WTC11 (cell line): Measurements from ENCODE around the gene FYN. TPM values are rescaled to one million over a fixed set of nuclear protein-coding genes. Genes with fewer than 3 reads are reported as not detected.

Experiments used
- ATAC-seq: fragments of 200-7000 bp; cut with Tn5 transposase; 2 replicates; pipeline ENCODE4 v1.10.0; 2021; ENCODE audit warnings: mild to moderate bottlenecking, moderate library complexity
- CTCF ChIA-PET: fragments of 300-600 bp; sonication (Branson Sonifier 250); formaldehyde crosslinking; loops from one replicate; lab custom pipeline; 2021; ENCODE audit warnings: antibody characterized with exemption; lab: Charles Lee
- POLR2A ChIA-PET: fragments of 350-600 bp; sonication (Branson Sonifier 250); formaldehyde crosslinking; loops from one replicate; lab custom pipeline; 2021; ENCODE audit warnings: antibody characterized with exemption; lab: Charles Lee
- DNase-seq: peaks from one replicate; pipeline ENCODE4 v3.0.0; 2021; ENCODE audit warnings: low spot score
- H3K27ac Mint-ChIP-seq: 2 replicates; pipeline ENCODE4 v1.8.0; 2021; ENCODE audit warnings: mixed read lengths
- H3K27me3 Mint-ChIP-seq: 2 replicates; pipeline ENCODE4 v1.8.0; 2021; ENCODE audit warnings: low read depth, mild to moderate bottlenecking, moderate library complexity, mixed read lengths
- H3K36me3 Mint-ChIP-seq: 2 replicates; pipeline ENCODE4 v1.8.0; 2021; ENCODE audit warnings: mixed read lengths
- H3K4me1 Mint-ChIP-seq: 2 replicates; pipeline ENCODE4 v1.8.0; 2022; ENCODE audit warnings: mixed read lengths
- H3K4me3 Mint-ChIP-seq: 2 replicates; pipeline ENCODE4 v1.8.0; 2021; ENCODE audit warnings: mild to moderate bottlenecking, moderate library complexity, mixed read lengths
- H3K9me3 Mint-ChIP-seq: 2 replicates; pipeline ENCODE4 v1.8.0; 2021; ENCODE audit warnings: mixed read lengths
- ATF1 ChIP-seq: sonication (generic); formaldehyde crosslinking; IDR thresholded peaks from 2 replicates; pipeline ENCODE4 v1.8.1; 2023; ENCODE audit warnings: mild to moderate bottlenecking, moderate library complexity, missing genetic modification reagents
- CTCF ChIP-seq: fragments of 200-600 bp; IDR thresholded peaks from 2 replicates; pipeline ENCODE4 v1.8.0; 2022; ENCODE audit warnings: antibody characterized with exemption
- ERG ChIP-seq: fragments of 250-450 bp; sonication (Bioruptor Pico); IDR thresholded peaks from 2 replicates; pipeline ENCODE4 v1.8.0; 2021; ENCODE audit warnings: mild to moderate bottlenecking
- ETV6 ChIP-seq: sonication (generic); formaldehyde crosslinking; IDR thresholded peaks from 2 replicates; pipeline ENCODE4 v1.8.1; 2022; ENCODE audit warnings: mild to moderate bottlenecking, missing genetic modification reagents
- FOXK1 ChIP-seq: sonication (generic); formaldehyde crosslinking; IDR thresholded peaks from 2 replicates; pipeline ENCODE4 v1.8.0; 2022; ENCODE audit warnings: mild to moderate bottlenecking, moderate library complexity, missing genetic modification reagents
- JAZF1 ChIP-seq: fragments of 250-450 bp; sonication (Bioruptor Pico); IDR thresholded peaks from 2 replicates; pipeline ENCODE4 v1.9.0; 2021; ENCODE audit warnings: moderate library complexity, mild to moderate bottlenecking, inconsistent platforms
- NFATC4 ChIP-seq: fragments of 250-450 bp; sonication (Bioruptor Pico); IDR thresholded peaks from 2 replicates; pipeline ENCODE4 v1.9.0; 2021; ENCODE audit warnings: mild to moderate bottlenecking
- NR1H2 ChIP-seq: sonication (generic); formaldehyde crosslinking; IDR thresholded peaks from 2 replicates; pipeline ENCODE4 v1.9.0; 2021; ENCODE audit warnings: mild to moderate bottlenecking, moderate library complexity, missing genetic modification reagents
- NR2C2 ChIP-seq: sonication (generic); formaldehyde crosslinking; IDR thresholded peaks from 2 replicates; pipeline ENCODE4 v1.8.0; 2022; ENCODE audit warnings: mild to moderate bottlenecking, missing genetic modification reagents
- RORB ChIP-seq: fragments of 250-450 bp; sonication (Bioruptor Pico); IDR thresholded peaks from 2 replicates; pipeline ENCODE4 v1.9.0; 2021; ENCODE audit warnings: mild to moderate bottlenecking
- SMAD3 ChIP-seq: sonication (generic); formaldehyde crosslinking; IDR thresholded peaks from 2 replicates; pipeline ENCODE4 v1.8.0; 2022; ENCODE audit warnings: missing genetic modification reagents, mild to moderate bottlenecking, borderline replicate concordance
- SOX15 ChIP-seq: fragments of 250-450 bp; sonication (Bioruptor Pico); IDR thresholded peaks from 2 replicates; pipeline ENCODE4 v1.9.0; 2021; ENCODE audit warnings: mild to moderate bottlenecking
- TEAD4 ChIP-seq: sonication (generic); formaldehyde crosslinking; IDR thresholded peaks from 2 replicates; pipeline ENCODE4 v1.8.0; 2022; ENCODE audit warnings: mild to moderate bottlenecking, missing genetic modification reagents
- ZBTB43 ChIP-seq: sonication (generic); formaldehyde crosslinking; IDR thresholded peaks from 2 replicates; pipeline ENCODE4 v1.8.1; 2023; ENCODE audit warnings: mild to moderate bottlenecking, missing genetic modification reagents
- ZNF281 ChIP-seq: sonication (generic); formaldehyde crosslinking; IDR thresholded peaks from 2 replicates; pipeline ENCODE4 v1.8.0; 2023; ENCODE audit warnings: mild to moderate bottlenecking, missing genetic modification reagents
- ZNF423 ChIP-seq: fragments of 250-450 bp; sonication (Bioruptor Pico); IDR thresholded peaks from 2 replicates; pipeline ENCODE4 v2.1.2; 2022; ENCODE audit warnings: mild to moderate bottlenecking, moderate library complexity
- ZNF425 ChIP-seq: fragments of 250-450 bp; sonication (Bioruptor Pico); conservative IDR thresholded peaks from 2 replicates; pipeline ENCODE4 v1.9.0; 2021; ENCODE audit warnings: mild to moderate bottlenecking
- total RNA-seq: library from RNA; stranded (reverse); gene quantifications from 3 replicates; pipeline ENCODE4 v1.2.3, GENCODE V29; 2021
- TF ChIP-seq, protein P1 (sequence below): sonication (generic); formaldehyde crosslinking; conservative IDR thresholded peaks from 2 replicates; pipeline ENCODE4 v1.8.1; 2023; ENCODE audit warnings: mild to moderate bottlenecking, low read depth, missing genetic modification reagents, moderate library complexity
- TF ChIP-seq, protein P2 (sequence below): fragments of 250-450 bp; sonication (Bioruptor Pico); IDR thresholded peaks from 2 replicates; pipeline ENCODE4 v1.9.0; 2021; ENCODE audit warnings: mild to moderate bottlenecking
- TF ChIP-seq, protein P3 (sequence below): sonication (generic); formaldehyde crosslinking; IDR thresholded peaks from 2 replicates; pipeline ENCODE4 v1.8.0; 2022; ENCODE audit warnings: mild to moderate bottlenecking, missing genetic modification reagents
- TF ChIP-seq, protein P4 (sequence below): sonication (generic); formaldehyde crosslinking; IDR thresholded peaks from 2 replicates; pipeline ENCODE4 v1.8.1; 2022; ENCODE audit warnings: missing genetic modification reagents, borderline replicate concordance

FYN gene
- total RNA-seq, 1 experiment from 2014 or later, result 63.9 TPM

GRCh38 chr6:111691345-111692225 is 181.7 kb downstream of the FYN start (continued):
- no peak for TF ChIP-seq ERG (CRISPR knock-in tag)
- TF ChIP-seq, protein P1, sequence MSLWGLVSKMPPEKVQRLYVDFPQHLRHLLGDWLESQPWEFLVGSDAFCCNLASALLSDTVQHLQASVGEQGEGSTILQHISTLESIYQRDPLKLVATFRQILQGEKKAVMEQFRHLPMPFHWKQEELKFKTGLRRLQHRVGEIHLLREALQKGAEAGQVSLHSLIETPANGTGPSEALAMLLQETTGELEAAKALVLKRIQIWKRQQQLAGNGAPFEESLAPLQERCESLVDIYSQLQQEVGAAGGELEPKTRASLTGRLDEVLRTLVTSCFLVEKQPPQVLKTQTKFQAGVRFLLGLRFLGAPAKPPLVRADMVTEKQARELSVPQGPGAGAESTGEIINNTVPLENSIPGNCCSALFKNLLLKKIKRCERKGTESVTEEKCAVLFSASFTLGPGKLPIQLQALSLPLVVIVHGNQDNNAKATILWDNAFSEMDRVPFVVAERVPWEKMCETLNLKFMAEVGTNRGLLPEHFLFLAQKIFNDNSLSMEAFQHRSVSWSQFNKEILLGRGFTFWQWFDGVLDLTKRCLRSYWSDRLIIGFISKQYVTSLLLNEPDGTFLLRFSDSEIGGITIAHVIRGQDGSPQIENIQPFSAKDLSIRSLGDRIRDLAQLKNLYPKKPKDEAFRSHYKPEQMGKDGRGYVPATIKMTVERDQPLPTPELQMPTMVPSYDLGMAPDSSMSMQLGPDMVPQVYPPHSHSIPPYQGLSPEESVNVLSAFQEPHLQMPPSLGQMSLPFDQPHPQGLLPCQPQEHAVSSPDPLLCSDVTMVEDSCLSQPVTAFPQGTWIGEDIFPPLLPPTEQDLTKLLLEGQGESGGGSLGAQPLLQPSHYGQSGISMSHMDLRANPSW (CRISPR knock-in tag), result no peak
- TF ChIP-seq ZBTB43, result no peak
- TF ChIP-seq, protein P2, sequence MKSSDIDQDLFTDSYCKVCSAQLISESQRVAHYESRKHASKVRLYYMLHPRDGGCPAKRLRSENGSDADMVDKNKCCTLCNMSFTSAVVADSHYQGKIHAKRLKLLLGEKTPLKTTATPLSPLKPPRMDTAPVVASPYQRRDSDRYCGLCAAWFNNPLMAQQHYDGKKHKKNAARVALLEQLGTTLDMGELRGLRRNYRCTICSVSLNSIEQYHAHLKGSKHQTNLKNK (CRISPR knock-in tag), result no peak
- TF ChIP-seq SMAD3 (CRISPR knock-in tag), result no peak
- no peak for TF ChIP-seq NR1H2 (CRISPR knock-in tag)
- no peak for TF ChIP-seq ETV6 (CRISPR knock-in tag)
- TF ChIP-seq, protein P3, sequence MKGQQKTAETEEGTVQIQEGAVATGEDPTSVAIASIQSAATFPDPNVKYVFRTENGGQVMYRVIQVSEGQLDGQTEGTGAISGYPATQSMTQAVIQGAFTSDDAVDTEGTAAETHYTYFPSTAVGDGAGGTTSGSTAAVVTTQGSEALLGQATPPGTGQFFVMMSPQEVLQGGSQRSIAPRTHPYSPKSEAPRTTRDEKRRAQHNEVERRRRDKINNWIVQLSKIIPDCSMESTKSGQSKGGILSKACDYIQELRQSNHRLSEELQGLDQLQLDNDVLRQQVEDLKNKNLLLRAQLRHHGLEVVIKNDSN (CRISPR knock-in tag), result no peak
- TF ChIP-seq RORB (CRISPR knock-in tag), result no peak

GRCh38 chr6:111689946-111690345 is 183.3 kb downstream of the FYN start:
- Mint-ChIP-seq H3K9me3 (no peaks in the 10 kb centered on the region), H3K4me1 (peaks cover 20% of the 10 kb centered on the region), H3K4me3 (no peak overlapping the region), H3K36me3 (peaks cover 15% of the 10 kb centered on the region; the same call in 1 of the 2 replicates), H3K27me3 (no peaks in the 10 kb centered on the region), H3K27ac (no peak overlapping the region)
- ChIA-PET POLR2A (no interaction called here), CTCF (no interaction called here)
- DNase-seq, result no peak
- ATAC-seq, result no peak
- TF ChIP-seq ZNF425 (CRISPR knock-in tag) (no peak), TEAD4 (CRISPR knock-in tag) (no peak), JAZF1 (CRISPR knock-in tag) (no peak), ZNF423 (no peak), NR2C2 (no peak), SOX15 (CRISPR knock-in tag) (no peak), ZNF281 (no peak), NFATC4 (CRISPR knock-in tag) (no peak), CTCF (no peak), FOXK1 (CRISPR knock-in tag) (no peak), ATF1 (CRISPR knock-in tag) (no peak), NR1H2 (CRISPR knock-in tag) (no peak)
- TF ChIP-seq, protein P4, sequence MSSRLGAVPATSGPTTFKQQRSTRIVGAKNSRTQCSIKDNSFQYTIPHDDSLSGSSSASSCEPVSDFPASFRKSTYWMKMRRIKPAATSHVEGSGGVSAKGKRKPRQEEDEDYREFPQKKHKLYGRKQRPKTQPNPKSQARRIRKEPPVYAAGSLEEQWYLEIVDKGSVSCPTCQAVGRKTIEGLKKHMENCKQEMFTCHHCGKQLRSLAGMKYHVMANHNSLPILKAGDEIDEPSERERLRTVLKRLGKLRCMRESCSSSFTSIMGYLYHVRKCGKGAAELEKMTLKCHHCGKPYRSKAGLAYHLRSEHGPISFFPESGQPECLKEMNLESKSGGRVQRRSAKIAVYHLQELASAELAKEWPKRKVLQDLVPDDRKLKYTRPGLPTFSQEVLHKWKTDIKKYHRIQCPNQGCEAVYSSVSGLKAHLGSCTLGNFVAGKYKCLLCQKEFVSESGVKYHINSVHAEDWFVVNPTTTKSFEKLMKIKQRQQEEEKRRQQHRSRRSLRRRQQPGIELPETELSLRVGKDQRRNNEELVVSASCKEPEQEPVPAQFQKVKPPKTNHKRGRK (CRISPR knock-in tag), result no peak
